Lower lobe of right lung (tissue), 2 donors: ENCODE data around the gene COL21A1. TPM values are rescaled to one million over a fixed set of nuclear protein-coding genes. Genes with fewer than 3 reads are reported as not detected.

Experiments
- ATAC-seq, 2 donors: fragments of 200-7000 bp; cut with Tn5 transposase; one replicate each; pipeline ENCODE4 v1.9.1; 2020 to 2022; ENCODE audit warnings: mild to moderate bottlenecking in 2 of 2, moderate library complexity in 2 of 2
- DNase-seq: peaks from one replicate; pipeline ENCODE4 v3.0.0-alpha.2; 2020
- H3K27ac ChIP-seq: fragments of 200-600 bp; one replicate; pipeline ENCODE4 v1.8.0; 2022
- H3K27me3 ChIP-seq: fragments of 200-600 bp; one replicate; pipeline ENCODE4 v1.8.0; 2022; ENCODE audit warnings: low read depth
- H3K36me3 ChIP-seq: fragments of 200-600 bp; one replicate; pipeline ENCODE4 v1.8.0; 2022; ENCODE audit warnings: mild to moderate bottlenecking
- H3K4me1 ChIP-seq: fragments of 200-600 bp; one replicate; pipeline ENCODE4 v1.8.0; 2022
- H3K4me3 ChIP-seq: fragments of 200-600 bp; one replicate; pipeline ENCODE4 v1.8.0; 2022; ENCODE audit warnings: mild to moderate bottlenecking
- H3K9me3 ChIP-seq: fragments of 200-600 bp; one replicate; pipeline ENCODE4 v1.8.0; 2022
- CTCF ChIP-seq: fragments of 200-600 bp; IDR thresholded peaks from one replicate; pipeline ENCODE4 v1.8.0; 2022; ENCODE audit warnings: antibody characterized with exemption, mild to moderate bottlenecking
- intact Hi-C: fragments of 100-400 bp; cut with DNase I; formaldehyde crosslinking; loops from one replicate; pipeline ENCODE4 v1.11.0; 2022
- total RNA-seq: library from RNA; stranded (reverse); fragmentation: NEBNext Ultra II Directional; extraction: Animal tissue kit (Norgen Biotek cat#: 25700); gene quantifications from one replicate; pipeline ENCODE4 v1.2.1, GENCODE V29; 2021
- donor health status: DM: no; HTN: yes; CAD: no; lungs with severe emphysema.

COL21A1 gene
- total RNA-seq, 1 donor from 2014 or later, result 9.4 TPM

GRCh38 chr6:56115715-56116114, 131.7 kb downstream of the COL21A1 start:
- H3K36me3 ChIP-seq, result no peaks in the 10 kb centered on the region
- no peak for TF ChIP-seq CTCF
- ATAC-seq (no peak), DNase-seq (no peak)
- H3K27me3 ChIP-seq, result no peaks in the 10 kb centered on the region
- H3K27ac ChIP-seq, result no peak overlapping the region
- intact Hi-C loops, result no loop called here
- H3K4me3 ChIP-seq, result no peak overlapping the region
- H3K9me3 ChIP-seq, result no peaks in the 10 kb centered on the region
- no peaks in the 10 kb centered on the region for H3K4me1 ChIP-seq

GRCh38 chr6:56109149-56109548, 138.2 kb downstream of the COL21A1 start:
- TF ChIP-seq CTCF, result no peak
- H3K27ac ChIP-seq, result no peak overlapping the region
- no peaks in the 10 kb centered on the region for H3K4me1 ChIP-seq
- no peak for ATAC-seq
- H3K9me3 ChIP-seq, result no peaks in the 10 kb centered on the region
- intact Hi-C loops, result no loop called here
- no peaks in the 10 kb centered on the region for H3K27me3 ChIP-seq
- no peaks in the 10 kb centered on the region for H3K36me3 ChIP-seq
- no peak overlapping the region for H3K4me3 ChIP-seq
- DNase-seq, result no peak

- H3K27ac ChIP-seq, result no peak overlapping the region
- H3K4me1 ChIP-seq, result no peaks in the 10 kb centered on the region
- intact Hi-C loops, result no loop called here
- DNase-seq (no peak), ATAC-seq (no peak)
- no peak for TF ChIP-seq CTCF
- no peaks in the 10 kb centered on the region for H3K9me3 ChIP-seq
- H3K4me3 ChIP-seq, result no peak overlapping the region
- no peaks in the 10 kb centered on the region for H3K27me3 ChIP-seq
- H3K36me3 ChIP-seq, result no peaks in the 10 kb centered on the region
Measured at GRCh38 chr6:56106231-56106630, 141.1 kb downstream of the COL21A1 start.

- no peaks in the 10 kb centered on the region for H3K9me3 ChIP-seq
- ATAC-seq (no peak), DNase-seq (no peak)
- intact Hi-C loops, result no loop called here
- no peaks in the 10 kb centered on the region for H3K36me3 ChIP-seq
- H3K27ac ChIP-seq, result no peak overlapping the region
- H3K4me3 ChIP-seq, result no peak overlapping the region
- TF ChIP-seq CTCF, result no peak
- no peaks in the 10 kb centered on the region for H3K27me3 ChIP-seq
- H3K4me1 ChIP-seq, result no peaks in the 10 kb centered on the region
Measured at GRCh38 chr6:56104591-56104990, 142.8 kb downstream of the COL21A1 start.

- ATAC-seq, result no peak
Measured at GRCh38 chr6:56102216-56102615, 145.2 kb downstream of the COL21A1 start.

More at GRCh38 chr6:56102216-56102615, 145.2 kb downstream of the COL21A1 start:
- no peaks in the 10 kb centered on the region for H3K4me1 ChIP-seq
- no peaks in the 10 kb centered on the region for H3K36me3 ChIP-seq
- no peaks in the 10 kb centered on the region for H3K27me3 ChIP-seq
- no peak for TF ChIP-seq CTCF
- intact Hi-C loops, result no loop called here
- no peaks in the 10 kb centered on the region for H3K9me3 ChIP-seq
- no peak overlapping the region for H3K27ac ChIP-seq
- no peak overlapping the region for H3K4me3 ChIP-seq
- no peak for DNase-seq
